NCI-H2081 (cell line): ENCODE results near the gene PDE4DIP.
"Not testable (repeated sequence)": the region's sequence is repeated elsewhere in the genome, so short reads cannot be mapped to it uniquely, and the experiment has no call there.

ENCODE experiments used
- DNase-seq, 2 experiments: peaks; one replicate each; lab custom pipeline; 2025; lab: John Stamatoyannopoulos, UW

Gene PDE4DIP

DNA sequence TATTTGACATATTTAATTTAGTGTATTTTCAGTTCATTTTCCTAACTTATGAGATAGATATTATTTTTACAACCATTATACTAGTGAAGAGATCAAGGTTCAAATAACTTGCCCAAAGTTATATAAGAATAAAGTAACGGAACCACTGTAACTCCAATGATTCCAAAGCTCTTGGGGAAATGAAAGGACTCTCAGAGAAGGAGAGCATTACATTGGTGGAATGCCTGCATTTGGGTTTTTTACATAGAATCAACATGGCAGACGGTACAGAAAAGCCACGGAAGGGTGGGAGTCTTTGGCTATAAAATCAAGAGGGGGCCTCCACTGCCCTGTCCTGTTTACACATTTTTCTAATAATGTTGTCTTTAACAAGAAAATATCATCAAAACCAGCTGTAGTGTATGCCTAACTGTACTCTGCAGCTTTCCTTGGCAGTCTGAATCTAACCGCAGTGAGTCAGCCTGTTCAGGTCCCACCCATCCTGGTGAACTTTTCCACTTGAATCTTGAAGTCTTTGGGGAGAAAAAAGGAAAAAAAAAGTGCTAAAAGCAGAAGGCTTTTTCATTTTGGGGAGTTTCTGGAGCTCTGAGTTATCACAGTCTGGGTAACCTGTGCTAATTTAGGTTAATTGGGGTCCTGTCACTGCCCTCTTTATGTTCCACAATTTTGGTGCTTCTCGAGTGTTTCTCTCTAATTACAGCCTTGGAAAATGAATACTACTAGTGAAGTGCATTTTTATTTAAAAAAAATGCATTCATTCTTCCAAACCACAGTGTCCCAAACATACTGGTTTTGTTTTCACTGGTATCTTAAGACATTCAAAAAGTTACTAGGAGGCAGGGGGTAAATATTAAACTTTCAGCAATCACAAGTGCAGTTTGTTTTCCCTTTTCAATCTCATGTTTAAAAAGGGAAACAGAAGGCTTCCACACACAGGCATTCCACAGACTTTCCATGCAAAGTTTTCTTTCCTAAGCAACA lies 30.5 kb downstream of the PDE4DIP start:
- DNase-seq = not testable (repeated sequence)

DNA sequence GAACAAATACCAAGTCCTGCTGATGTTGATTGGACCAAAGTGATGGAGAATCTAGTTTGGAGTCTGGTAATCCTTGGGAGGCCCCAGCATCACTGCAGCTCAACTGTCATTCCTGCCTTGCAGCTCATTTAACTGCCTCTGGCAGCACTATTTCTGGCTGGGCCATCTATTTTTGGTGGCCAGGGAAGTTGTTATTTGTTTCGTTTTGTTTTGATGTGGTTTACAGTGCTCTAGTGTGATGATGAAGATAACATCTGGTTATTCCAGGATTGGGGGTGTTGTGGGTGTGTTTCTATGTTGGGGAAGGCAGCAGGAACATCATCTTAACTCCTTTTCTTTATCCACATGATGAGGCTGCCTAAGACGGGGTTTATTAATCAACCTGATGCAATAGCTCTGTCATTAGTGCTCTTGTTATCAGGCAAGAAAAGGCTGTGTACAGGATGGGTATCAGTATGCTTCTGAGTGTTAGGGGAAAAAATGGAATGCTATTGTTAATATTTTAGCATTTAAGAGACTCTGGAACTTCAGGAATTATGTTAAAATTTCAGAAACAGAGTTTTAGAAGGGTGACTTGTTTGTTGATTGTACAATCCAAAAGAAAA lies 35.7 kb downstream of the PDE4DIP start:
- not testable (repeated sequence) for DNase-seq

DNA sequence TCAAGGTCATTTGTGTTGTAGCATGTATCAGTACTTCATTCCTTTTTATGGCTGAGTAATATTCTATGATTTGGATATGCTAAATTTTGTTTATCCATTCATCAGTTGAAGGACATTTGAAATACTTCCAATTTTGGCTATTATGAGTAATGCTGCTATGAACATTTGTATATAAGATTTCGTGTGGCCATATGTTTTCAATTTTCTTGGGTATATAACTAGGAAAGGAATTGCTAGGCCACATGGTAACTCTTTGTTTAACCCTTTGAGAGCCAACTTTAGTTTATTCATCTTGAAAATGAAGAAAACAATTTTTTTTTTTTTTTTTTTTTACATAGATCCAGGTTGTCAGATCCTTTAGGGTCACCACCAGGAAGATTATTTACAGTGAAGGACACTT lies 37.0 kb downstream of the PDE4DIP start:
- not testable (repeated sequence) for DNase-seq

DNA sequence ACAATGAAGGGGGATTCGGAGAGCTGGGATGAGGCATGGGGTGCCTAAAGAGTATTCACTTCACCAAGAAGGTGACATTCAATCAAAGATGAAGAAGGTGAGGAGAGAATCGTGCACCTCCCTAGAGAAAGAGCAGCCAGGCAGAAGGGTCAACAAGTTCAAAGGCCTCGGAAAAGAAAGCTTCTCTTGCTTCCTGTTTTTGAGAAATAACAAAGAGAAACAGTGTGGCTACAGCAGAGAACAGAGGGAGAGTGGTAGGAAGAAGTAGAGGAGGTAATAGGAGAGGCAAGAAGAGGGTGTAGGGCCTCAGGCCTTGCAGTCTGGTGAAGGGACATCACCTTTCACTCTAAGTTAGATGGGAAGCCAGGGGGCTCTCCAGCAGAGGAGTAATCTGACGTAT lies 41.0 kb downstream of the PDE4DIP start:
- not testable (repeated sequence) for DNase-seq

DNA sequence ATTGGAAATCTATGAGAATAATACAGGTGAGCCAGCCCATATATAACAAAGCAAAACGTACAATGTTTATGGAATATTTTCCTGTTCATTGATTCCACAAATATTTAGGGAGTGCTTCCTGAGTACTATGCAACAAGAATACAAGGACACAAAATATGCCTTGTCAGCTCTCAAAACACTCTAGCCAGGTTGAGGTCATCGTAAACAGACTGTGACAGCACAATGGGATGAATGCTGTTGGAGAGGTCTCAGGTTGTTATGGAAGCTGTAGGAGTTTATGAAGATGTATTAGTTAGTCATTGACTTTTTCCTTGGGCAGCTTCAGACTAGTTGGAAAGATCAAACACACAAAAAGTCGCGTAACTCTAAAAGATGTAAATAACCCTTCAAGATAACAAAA lies 42.1 kb downstream of the PDE4DIP start:
- not testable (repeated sequence) for DNase-seq

DNA sequence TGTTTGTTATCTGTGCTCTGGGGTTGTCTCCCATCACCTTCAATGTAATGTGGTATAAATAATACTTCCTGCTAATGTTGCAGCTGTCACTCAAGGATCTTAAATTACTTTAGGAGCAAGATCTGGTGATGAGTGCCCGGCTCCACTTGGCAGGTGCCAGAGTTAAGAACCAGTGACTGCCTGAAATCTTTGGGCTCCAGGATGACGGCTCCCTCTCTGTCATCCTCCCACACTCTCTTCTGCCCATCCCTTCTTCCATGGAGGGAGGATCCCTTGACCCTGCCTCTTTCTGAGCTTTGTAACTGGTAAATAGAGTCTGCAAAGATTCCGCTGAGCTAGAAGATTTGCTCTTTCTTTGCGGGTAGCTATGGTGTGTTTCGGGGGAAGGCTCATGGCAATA lies 44.4 kb downstream of the PDE4DIP start:
- DNase-seq = not testable (repeated sequence)

DNA sequence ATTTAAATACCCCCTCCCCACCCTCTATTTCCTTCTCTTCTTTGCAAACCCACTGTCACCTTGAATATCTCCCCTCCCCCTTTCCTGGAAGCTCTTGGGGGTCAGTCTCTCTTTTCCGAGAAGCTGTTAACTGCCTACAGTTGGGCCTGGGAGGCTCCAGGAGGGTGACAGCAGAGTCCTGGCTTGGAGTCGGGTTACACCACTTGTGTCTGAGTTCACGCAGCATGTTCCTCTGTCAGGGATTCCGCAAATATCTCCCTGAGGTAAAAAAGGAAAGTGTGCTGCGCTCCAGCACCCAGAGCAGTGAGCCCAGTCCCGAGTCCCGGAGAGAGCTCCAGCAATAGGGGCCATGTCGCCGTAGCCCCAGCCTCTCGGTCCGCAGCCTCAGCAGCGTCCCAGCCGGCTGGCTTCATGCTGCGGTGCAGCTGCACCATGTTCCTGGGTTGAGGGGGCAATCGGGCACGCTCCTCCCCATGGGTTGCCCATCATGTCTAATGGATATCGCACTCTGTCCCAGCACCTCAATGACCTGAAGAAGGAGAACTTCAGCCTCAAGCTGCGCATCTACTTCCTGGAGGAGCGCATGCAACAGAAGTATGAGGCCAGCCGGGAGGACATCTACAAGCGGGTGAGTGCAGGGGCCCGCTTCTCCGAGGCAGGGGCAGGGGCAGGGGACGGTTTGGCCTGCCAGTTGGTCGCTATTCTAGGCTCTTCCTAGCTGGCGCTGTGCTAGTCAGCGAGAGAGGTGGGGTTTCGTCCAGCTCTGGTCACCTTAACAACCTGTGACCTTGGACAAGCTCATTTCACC lies 45.2 kb downstream of the PDE4DIP start:
- not testable (repeated sequence) for DNase-seq

DNA sequence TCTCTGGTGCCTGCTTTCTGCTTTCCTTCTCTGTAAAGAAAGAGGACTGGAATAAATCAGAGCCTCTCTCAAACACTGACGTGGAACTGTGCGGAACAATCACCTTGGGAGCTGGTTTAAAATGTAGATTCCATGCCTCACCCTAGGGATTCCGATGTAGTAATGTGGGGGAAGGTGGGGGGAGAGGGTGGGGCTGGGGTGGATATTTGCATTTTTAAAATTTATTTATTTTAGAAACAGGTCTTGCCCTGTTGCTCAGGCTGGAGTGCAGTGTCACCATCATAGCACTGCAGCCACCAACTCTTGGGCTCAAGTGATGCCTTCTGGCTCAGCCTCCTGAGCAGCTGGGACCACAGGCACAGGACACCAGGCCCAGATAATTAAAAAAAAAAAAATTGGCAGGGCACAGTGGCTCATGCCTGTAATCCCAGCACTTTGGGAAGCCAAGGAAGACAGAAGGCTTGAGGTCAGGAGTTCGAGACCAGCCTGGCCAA lies 45.9 kb downstream of the PDE4DIP start:
- DNase-seq = not testable (repeated sequence)

DNA sequence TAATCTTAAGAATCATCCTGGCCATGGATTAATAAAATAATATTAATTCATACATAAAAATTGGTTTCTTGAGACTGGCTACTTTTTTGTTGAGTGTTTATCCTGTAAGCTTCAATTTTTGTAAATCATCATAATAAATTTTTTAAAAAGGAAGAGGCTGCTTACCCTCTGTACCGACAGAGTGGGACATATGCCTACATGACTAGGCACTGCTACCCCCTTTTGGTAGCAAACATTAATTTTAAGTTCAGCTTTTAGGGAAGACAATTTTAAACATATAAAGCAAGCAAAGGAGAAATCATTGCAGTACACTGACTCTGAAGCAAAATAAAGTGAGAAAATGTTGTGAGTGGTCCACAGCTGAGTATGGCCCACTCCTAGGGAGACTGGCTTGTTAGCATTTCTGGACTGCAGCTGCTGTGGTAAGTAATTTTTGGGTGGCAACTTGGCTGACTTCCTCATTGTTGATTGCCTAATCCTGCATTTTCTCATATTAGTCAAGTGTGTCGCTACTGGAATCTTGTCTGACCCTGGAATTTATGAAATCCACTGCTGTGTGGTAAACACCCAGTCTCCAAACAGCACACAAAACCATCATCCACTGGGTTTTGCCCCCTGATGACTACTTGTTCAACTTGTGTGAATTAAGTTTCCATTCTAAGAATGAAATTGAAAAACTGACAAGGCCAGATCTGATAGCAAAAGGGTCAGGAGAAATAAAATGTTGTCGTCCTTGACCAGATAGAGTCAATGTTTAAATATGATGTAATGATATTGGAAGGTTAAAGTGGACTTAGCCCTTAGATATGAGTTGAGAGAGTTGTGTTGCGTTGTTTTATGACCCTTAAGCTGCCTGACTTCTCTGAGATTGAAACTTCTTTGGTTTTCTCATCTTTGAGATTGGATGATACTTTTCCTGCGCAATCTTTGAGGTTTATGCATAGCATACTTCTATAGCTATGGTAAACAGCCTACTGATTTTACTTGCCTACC lies 50.4 kb downstream of the PDE4DIP start:
- DNase-seq = not testable (repeated sequence)

DNA sequence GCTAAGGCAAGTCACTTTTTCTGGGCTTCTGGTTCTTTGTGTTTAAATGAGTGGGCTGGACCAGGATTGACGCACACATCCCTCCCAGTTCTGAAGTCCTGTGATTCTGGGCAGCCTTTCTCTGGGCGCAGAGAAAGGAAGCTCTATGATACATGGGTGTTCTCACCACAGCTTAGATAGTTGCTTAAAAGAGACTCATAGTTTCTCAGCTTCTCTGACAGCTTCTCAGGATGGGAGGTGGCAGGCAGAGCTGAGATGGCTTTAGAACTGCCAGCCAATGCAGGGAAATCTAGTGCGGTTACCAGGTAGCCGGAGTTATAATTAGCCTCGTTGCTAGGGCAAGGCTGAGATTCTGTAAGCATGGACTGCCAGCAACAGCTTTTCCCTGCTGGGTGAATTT lies 55.8 kb downstream of the PDE4DIP start:
- not testable (repeated sequence) for DNase-seq

DNA sequence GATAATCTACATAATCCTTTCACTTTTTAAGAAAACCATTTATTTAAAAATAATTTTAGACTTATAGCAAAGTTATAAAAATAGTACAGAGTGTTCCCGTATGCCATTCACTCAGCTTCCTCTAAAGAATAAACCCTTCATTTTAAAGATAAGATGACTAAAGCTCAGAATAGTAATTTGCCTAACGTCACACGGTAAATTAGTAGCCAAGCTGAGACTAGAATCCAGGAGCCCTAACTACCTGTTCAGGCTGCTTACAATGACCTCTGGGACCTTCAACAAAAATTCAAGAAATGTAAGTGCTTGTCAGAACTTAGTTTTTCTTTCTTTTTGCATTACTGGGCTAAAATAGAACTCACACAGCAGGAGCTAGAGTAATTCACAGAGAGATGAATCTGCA lies 56.5 kb downstream of the PDE4DIP start:
- DNase-seq = not testable (repeated sequence)

DNA sequence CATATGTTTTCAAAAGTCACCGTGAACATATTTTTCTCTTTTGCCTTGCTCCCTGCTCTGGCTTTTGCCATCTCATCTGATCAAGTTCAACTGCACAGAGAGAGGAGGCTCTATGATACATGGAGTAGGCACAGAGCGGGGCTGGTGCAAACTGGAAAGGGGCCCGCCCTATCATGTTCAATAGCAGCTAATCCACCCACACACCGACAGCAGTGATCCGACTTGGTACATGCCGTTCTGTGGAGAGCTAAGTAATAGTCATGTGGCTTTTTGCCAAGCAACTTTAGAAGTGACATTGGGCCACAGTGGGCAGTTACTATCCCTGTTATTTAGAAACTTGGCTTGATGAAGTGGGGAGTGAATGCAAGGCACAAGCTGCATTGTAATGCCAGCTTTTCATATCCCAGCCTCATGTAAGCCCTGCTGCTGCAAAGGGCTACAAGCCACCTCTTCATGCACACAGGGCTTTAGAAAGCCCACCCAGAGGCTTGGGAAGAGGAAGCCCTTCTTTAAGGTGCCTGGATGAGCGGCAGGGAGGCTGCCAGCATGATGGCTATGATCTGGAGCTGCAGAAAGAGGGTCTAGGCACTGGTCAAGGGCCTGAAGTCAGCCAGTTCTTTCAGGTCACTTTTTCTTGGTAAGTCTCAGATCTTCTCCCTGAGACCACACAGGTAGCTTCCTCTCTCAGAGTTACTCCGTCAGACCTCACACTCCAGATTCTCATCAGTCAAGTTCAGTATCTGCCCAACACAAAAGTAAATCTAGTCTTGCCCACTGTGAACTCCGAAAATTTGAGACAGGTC lies 57.1 kb downstream of the PDE4DIP start:
- not testable (repeated sequence) for DNase-seq

DNA sequence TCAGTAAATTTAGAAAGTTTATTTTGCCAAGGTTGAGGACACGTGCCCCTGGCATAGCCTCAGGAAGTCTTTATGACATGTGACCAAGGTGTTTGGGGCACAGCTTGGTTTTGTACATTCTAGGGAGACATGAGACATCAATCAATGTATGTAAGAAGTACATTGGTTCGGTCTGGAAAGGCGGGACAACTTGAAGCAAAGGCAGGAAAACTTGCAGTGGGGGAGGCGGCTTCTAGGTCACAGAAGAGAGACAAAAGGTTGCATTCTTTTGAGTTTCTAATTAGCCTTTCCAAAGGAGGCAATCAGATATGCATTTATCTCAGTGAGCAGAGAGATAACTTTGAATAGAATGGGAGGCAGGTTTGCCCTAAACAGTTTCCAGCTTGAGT lies 57.7 kb downstream of the PDE4DIP start:
- DNase-seq = not testable (repeated sequence)

DNA sequence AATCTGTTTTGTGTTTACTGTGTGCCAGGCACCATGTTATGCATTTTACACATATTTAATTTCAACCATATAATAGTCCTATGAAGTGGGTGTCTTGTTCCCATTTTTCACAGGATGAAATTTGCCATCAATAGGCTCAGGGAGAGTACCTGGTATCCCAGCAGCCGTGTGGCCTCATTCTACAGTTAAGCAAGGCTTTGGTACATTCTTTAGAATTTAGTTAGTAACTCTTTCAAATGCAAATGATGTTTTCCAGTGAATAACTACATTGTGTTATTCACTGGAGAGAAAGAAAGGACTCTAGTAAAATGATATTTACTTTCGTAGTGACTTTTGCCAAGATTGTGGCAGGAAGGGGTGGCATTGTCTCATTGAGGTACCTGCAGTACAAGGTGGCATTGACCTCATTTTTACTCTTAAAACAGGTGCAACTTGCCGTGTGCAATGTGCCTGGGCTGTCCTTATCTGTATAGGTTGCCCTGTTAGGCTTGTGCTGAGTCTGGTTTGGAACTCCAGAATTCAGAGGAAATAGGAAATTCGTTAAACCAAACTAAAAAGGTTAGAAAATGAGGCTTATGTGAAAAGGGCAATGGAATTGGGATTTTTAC lies 65.1 kb downstream of the PDE4DIP start:
- DNase-seq = not testable (repeated sequence)

DNA sequence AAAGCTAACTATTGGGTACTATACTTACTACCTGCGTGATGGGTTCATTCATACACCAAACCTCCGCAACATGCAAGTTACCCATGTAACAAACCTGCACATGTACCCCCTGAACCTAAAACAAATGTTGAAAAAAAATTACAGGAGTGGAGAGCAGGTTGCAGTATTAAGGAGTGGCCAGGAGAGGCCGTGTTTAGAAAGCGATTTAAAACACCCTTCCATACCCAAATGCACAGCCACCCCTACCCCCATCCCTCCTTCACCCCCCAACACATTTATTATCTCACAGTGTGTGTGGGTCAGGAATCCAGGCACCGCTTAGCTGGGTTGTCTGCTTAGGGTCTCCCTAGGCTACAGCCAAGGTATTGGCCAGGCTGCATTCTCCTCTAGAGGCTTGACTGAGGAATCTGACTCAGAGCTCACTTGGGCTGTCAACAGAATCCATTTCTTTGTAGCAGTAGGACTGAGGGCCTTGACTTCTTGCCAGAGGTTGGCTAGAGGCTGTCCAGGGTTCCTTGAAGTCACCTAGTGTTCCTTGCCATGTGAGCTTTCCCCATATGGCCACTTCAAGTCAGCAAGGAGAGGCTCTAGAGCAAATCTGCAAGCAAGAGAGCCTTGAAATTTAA lies 67.2 kb downstream of the PDE4DIP start:
- not testable (repeated sequence) for DNase-seq

DNA sequence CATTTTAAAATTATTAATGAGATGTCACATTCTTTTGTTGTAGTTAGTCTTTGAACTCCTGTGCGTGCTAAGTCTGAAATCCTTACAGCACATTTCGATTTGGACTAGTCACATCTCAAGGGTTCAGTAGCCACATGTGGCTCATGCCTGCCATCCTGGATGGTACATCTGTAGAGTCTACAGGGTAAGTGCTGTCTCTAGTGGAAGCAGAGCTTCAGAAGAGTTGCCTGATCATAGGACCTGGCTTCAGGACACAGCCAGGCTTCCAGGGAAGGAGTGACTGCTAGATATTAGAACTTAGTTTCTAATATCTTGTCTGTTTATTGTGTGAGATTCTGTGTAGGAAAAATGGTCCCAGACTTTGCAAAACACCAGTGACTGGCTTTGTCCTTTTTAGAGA lies 72.0 kb downstream of the PDE4DIP start:
- not testable (repeated sequence) for DNase-seq

DNA sequence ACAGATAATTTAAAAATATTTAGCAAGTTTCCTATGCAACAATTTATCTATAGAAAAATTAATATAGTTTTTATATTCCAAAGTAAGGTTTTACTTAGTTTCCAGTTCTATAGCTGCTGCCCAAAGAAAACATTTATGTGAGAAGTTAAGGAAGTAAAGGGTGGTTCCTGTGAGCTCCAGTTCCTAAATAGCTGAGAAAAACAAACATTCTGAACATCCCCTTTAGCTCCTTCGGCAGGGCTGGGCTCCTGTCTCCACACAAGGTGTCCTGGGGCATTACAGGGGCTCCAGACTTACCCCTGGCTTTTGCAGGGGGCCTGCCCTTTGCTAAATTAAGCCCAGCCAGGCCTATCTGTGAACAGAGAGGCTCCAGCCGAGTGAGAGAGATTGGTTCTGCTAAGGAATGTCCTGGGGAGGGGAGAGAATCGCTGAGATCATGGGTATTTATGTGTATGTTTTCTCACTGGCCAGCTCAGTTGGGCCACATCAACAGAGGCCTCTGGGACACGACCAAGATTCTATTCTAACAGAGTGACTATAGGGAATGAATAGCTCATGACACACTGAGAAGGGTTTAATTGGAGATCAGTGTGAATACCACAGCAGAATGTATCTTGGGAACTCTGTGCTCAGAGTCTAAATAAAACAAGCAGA lies 72.6 kb downstream of the PDE4DIP start:
- DNase-seq = not testable (repeated sequence)

DNA sequence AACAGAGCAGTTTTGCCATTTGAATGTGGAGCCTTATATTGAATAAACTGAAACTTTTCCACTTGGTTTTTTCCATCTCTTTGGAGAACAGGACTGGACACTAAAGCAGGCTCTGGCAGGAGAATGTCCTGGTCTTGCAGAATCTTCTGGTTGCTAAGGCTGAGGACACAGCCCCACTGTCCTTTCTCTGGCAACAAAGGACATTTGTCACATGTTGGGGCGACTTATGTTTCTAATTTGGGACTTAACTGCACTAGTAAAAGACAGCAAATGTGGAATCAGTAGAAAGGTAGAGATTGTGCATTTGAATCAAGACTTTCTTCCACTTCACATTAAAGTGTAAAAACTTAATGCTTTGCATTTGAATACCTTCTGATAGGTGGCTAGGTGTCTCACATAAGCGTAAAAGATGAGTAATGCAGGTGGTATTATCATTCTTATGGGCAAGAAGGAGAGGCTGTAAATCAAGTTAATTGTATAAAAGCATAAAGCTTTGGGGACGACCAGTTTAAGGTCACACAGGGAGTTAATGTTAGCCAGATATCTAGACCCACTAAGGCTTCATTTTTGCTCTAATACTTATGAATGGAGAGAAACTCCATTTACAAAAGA lies 74.7 kb downstream of the PDE4DIP start:
- DNase-seq = not testable (repeated sequence)
